SK-N-SH treated with all-trans-retinoic acid at 6 μM for 48 hours (cell line): ENCODE data around the gene TDRD7.

Source experiments
- ATAC-seq: fragments of 200-7000 bp; cut with Tn5 transposase; 3 replicates; pipeline ENCODE4 v1.9.1; 2020; ENCODE audit warnings: mild to moderate bottlenecking, moderate library complexity
- ARNTL ChIP-seq: fragments of 450-650 bp; formaldehyde crosslinking; IDR thresholded peaks from 2 replicates; pipeline ENCODE4 v1.5.0; 2020; ENCODE audit warnings: low read depth, mild to moderate bottlenecking, moderate library complexity, borderline replicate concordance
- BACH2 ChIP-seq: fragments of 250-450 bp; sonication (Bioruptor Pico); IDR thresholded peaks from 2 replicates; pipeline ENCODE4 v1.9.0; 2021; ENCODE audit warnings: mild to moderate bottlenecking, borderline replicate concordance
- ESRRG ChIP-seq: fragments of 250-450 bp; sonication (Bioruptor Pico); IDR thresholded peaks from 2 replicates; pipeline ENCODE4 v1.6.1; 2021; ENCODE audit warnings: mild to moderate bottlenecking
- GLIS3 ChIP-seq: fragments of 250-450 bp; sonication (Bioruptor Pico); IDR thresholded peaks from 2 replicates; pipeline ENCODE4 v1.5.0; 2020; ENCODE audit warnings: mild to moderate bottlenecking, moderate library complexity
- ISL1 ChIP-seq: fragments of 250-450 bp; sonication (Bioruptor Pico); IDR thresholded peaks from 2 replicates; pipeline ENCODE4 v2.1.2; 2022; ENCODE audit warnings: mild to moderate bottlenecking, moderate library complexity
- OSR1 ChIP-seq: fragments of 250-450 bp; sonication (Bioruptor Pico); IDR thresholded peaks from 2 replicates; pipeline ENCODE4 v1.8.0; 2022; ENCODE audit warnings: moderate library complexity, mild to moderate bottlenecking, inconsistent platforms
- PATZ1 ChIP-seq: fragments of 250-450 bp; sonication (Bioruptor Pico); IDR thresholded peaks from 2 replicates; pipeline ENCODE4 v1.8.0; 2020; ENCODE audit warnings: mild to moderate bottlenecking, moderate library complexity, borderline replicate concordance
- POU6F1 ChIP-seq: fragments of 250-450 bp; sonication (Bioruptor Pico); IDR thresholded peaks from 2 replicates; pipeline ENCODE4 v1.8.0; 2021; ENCODE audit warnings: low read depth, mild to moderate bottlenecking, moderate library complexity, borderline replicate concordance
- PPARA ChIP-seq: fragments of 250-450 bp; sonication (Bioruptor Pico); IDR thresholded peaks from 2 replicates; pipeline ENCODE4 v1.5.0; 2020; ENCODE audit warnings: mild to moderate bottlenecking, borderline replicate concordance
- RARB ChIP-seq: fragments of 250-450 bp; sonication (Bioruptor Pico); IDR thresholded peaks from 2 replicates; pipeline ENCODE4 v1.8.0; 2021; ENCODE audit warnings: mild to moderate bottlenecking, moderate library complexity
- SNAI2 ChIP-seq: fragments of 250-450 bp; sonication (Bioruptor Pico); IDR thresholded peaks from 2 replicates; pipeline ENCODE4 v1.5.0; 2020; ENCODE audit warnings: mild to moderate bottlenecking, moderate library complexity
- TCF4 ChIP-seq: fragments of 250-450 bp; sonication (Bioruptor Pico); IDR thresholded peaks from 2 replicates; pipeline ENCODE4 v1.8.0; 2021; ENCODE audit warnings: mild to moderate bottlenecking, moderate library complexity, borderline replicate concordance
- TOX ChIP-seq: fragments of 250-450 bp; sonication (Bioruptor Pico); IDR thresholded peaks from 2 replicates; pipeline ENCODE4 v1.8.0; 2021; ENCODE audit warnings: mild to moderate bottlenecking, moderate library complexity, borderline replicate concordance
- ZC3H10 ChIP-seq: fragments of 250-450 bp; sonication (Bioruptor Pico); IDR thresholded peaks from 2 replicates; pipeline ENCODE4 v1.5.1; 2021; ENCODE audit warnings: mild to moderate bottlenecking, moderate library complexity
- ZFP3 ChIP-seq: fragments of 250-450 bp; sonication (Bioruptor Pico); IDR thresholded peaks from 2 replicates; pipeline ENCODE4 v1.5.0; 2020; ENCODE audit warnings: mild to moderate bottlenecking, moderate library complexity
- ZFP30 ChIP-seq: fragments of 450-650 bp; formaldehyde crosslinking; IDR thresholded peaks from 2 replicates; pipeline ENCODE4 v1.5.0; 2022; ENCODE audit warnings: mild to moderate bottlenecking, moderate library complexity
- ZNF565 ChIP-seq: fragments of 450-650 bp; formaldehyde crosslinking; conservative IDR thresholded peaks from 2 replicates; pipeline ENCODE4 v1.5.0; 2020; ENCODE audit warnings: low read depth, mild to moderate bottlenecking, moderate library complexity
- ZNF70 ChIP-seq: fragments of 450-650 bp; formaldehyde crosslinking; IDR thresholded peaks from 2 replicates; pipeline ENCODE4 v1.5.0; 2020; ENCODE audit warnings: mild to moderate bottlenecking, moderate library complexity
- TF ChIP-seq, protein P1 (sequence below): fragments of 250-450 bp; sonication (Bioruptor Pico); IDR thresholded peaks from 2 replicates; pipeline ENCODE4 v1.5.0; 2020; ENCODE audit warnings: mild to moderate bottlenecking, moderate library complexity
- TF ChIP-seq, protein P2 (sequence below): fragments of 250-450 bp; sonication (Bioruptor Pico); IDR thresholded peaks from 2 replicates; pipeline ENCODE4 v1.5.1; 2021; ENCODE audit warnings: mild to moderate bottlenecking, moderate library complexity

Gene TDRD7

DNA sequence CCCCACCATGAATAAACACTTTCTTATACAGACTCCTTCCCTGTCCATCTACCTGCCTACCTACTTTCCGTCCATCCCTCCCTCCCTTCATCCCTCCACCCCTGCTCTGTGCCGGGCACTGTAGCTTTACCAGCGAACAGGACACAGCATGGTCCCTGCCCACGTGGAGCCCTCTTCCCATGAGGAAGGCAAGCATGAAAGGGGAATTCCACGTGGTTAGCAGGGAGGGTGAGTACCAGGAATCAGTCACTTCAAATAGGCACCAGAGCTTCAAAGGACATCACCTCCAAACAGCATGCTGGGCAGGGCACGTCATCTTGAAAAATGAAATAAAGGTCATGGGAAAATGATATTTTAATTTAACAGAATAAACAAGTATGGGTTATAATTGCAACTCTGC is 35.0 kb upstream of the TDRD7 start (continued):
- TF ChIP-seq, protein P1, sequence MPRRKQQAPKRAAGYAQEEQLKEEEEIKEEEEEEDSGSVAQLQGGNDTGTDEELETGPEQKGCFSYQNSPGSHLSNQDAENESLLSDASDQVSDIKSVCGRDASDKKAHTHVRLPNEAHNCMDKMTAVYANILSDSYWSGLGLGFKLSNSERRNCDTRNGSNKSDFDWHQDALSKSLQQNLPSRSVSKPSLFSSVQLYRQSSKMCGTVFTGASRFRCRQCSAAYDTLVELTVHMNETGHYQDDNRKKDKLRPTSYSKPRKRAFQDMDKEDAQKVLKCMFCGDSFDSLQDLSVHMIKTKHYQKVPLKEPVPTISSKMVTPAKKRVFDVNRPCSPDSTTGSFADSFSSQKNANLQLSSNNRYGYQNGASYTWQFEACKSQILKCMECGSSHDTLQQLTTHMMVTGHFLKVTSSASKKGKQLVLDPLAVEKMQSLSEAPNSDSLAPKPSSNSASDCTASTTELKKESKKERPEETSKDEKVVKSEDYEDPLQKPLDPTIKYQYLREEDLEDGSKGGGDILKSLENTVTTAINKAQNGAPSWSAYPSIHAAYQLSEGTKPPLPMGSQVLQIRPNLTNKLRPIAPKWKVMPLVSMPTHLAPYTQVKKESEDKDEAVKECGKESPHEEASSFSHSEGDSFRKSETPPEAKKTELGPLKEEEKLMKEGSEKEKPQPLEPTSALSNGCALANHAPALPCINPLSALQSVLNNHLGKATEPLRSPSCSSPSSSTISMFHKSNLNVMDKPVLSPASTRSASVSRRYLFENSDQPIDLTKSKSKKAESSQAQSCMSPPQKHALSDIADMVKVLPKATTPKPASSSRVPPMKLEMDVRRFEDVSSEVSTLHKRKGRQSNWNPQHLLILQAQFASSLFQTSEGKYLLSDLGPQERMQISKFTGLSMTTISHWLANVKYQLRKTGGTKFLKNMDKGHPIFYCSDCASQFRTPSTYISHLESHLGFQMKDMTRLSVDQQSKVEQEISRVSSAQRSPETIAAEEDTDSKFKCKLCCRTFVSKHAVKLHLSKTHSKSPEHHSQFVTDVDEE (CRISPR knock-in tag), result no peak
- TF ChIP-seq ESRRG (CRISPR knock-in tag) (no peak), GLIS3 (CRISPR knock-in tag) (no peak), ZNF70 (CRISPR knock-in tag) (no peak), RARB (CRISPR knock-in tag) (no peak), SNAI2 (CRISPR knock-in tag) (no peak)

DNA sequence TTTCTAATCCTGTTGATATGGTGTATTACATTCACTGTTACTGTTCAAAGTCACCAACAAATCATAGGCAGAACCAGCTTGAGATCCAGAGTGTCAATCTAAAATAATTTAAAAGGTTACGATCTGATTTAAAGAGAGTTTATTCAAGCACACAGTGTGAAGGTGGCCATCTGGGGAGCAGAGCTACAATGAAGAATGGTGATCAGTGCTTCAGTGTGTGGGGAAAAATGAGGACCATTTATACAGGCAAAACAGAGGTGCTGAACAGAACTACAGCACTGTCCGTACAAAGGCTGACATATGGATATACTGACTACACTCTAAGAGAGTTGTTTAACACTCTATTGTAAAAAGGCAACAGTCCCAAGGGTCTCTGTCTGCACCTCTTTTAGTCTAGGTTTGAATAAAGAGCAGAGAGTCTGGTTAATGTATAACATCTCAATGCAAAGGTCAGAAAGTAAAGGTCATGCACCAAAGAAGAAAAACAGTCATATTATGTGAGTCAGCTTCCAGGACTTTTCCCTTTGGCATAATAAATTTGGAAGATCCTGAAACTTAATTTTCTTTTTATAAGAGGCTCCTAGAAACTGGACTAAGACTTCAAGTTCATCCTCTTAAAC is 29.7 kb upstream of the TDRD7 start:
- TF ChIP-seq, protein P2, sequence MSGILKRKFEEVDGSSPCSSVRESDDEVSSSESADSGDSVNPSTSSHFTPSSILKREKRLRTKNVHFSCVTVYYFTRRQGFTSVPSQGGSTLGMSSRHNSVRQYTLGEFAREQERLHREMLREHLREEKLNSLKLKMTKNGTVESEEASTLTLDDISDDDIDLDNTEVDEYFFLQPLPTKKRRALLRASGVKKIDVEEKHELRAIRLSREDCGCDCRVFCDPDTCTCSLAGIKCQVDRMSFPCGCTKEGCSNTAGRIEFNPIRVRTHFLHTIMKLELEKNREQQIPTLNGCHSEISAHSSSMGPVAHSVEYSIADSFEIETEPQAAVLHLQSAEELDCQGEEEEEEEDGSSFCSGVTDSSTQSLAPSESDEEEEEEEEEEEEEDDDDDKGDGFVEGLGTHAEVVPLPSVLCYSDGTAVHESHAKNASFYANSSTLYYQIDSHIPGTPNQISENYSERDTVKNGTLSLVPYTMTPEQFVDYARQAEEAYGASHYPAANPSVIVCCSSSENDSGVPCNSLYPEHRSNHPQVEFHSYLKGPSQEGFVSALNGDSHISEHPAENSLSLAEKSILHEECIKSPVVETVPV, result no peak
- TF ChIP-seq ZNF565 (CRISPR knock-in tag) (no peak), BACH2 (no peak)
- no peak for ATAC-seq

GRCh38 chr9:97384406-97385262 is 27.3 kb upstream of the TDRD7 start:
- no peak for ATAC-seq
- TF ChIP-seq PATZ1 (CRISPR knock-in tag) (no peak), TOX (CRISPR knock-in tag) (no peak), GLIS3 (CRISPR knock-in tag) (no peak), SNAI2 (CRISPR knock-in tag) (no peak), RARB (CRISPR knock-in tag) (no peak), ZFP30 (no peak)

- TF ChIP-seq GLIS3 (CRISPR knock-in tag) (no peak), RARB (CRISPR knock-in tag) (no peak), ISL1 (no peak), ZFP3 (CRISPR knock-in tag) (no peak), ESRRG (CRISPR knock-in tag) (no peak), SNAI2 (CRISPR knock-in tag) (no peak), PATZ1 (CRISPR knock-in tag) (no peak), TCF4 (CRISPR knock-in tag) (no peak), ZFP30 (no peak), PPARA (CRISPR knock-in tag) (no peak), POU6F1 (no peak), ARNTL (CRISPR knock-in tag) (no peak), TOX (CRISPR knock-in tag) (no peak), ZNF565 (CRISPR knock-in tag) (no peak), ZC3H10 (CRISPR knock-in tag) (no peak), OSR1 (CRISPR knock-in tag) (no peak)
- TF ChIP-seq, protein P1 (CRISPR knock-in tag), result no peak
- TF ChIP-seq, all 23 proteins: peak for 0
- no peak for ATAC-seq
Measured at GRCh38 chr9:97385626-97386264, 26.2 kb upstream of the TDRD7 start.
